Panc1 (cell line): ENCODE results near the gene ASCC2. TPM values are rescaled to one million over a fixed set of nuclear protein-coding genes. Genes with fewer than 3 reads are reported as not detected.

Source experiments
- ATAC-seq: fragments of 200-7000 bp; cut with Tn5 transposase; 2 replicates; pipeline ENCODE4 v1.9.1; 2020; ENCODE audit warnings: mild to moderate bottlenecking, moderate library complexity
- BruUV-seq: library from RNA; stranded (reverse); fragments of 400-500 nt; replicated peaks from 2 replicates; lab custom pipeline; 2021; lab: Mats Ljungman, UMichigan
- CTCF ChIA-PET: fragments of 300-600 bp; sonication (Branson Sonifier 250); formaldehyde crosslinking; loops from one replicate; lab custom pipeline; 2022; ENCODE audit warnings: antibody characterized with exemption; lab: Charles Lee
- POLR2A ChIA-PET: fragments of 300-600 bp; sonication (Branson Sonifier 250); formaldehyde crosslinking; loops from one replicate; lab custom pipeline; 2022; ENCODE audit warnings: antibody characterized with exemption; lab: Charles Lee
- DNase-seq: peaks from one replicate; pipeline ENCODE4 v3.0.0-alpha.2; 2010; ENCODE audit warnings: low read depth, low spot score
- H3K27ac ChIP-seq: 2 replicates; pipeline ENCODE4 v1.5.1; 2011; ENCODE audit warnings: mild to moderate bottlenecking, low read length, inconsistent platforms
- H3K27me3 ChIP-seq: fragments of 200-500 bp; sonication (Bioruptor generic); 2 replicates; pipeline ENCODE4 v1.6.0; 2014; ENCODE audit warnings: low read length, inconsistent platforms; ENCODE audit not compliant: control insufficient read depth, insufficient read depth
- H3K36me3 ChIP-seq: fragments of 200-500 bp; sonication (Bioruptor generic); 2 replicates; pipeline ENCODE4 v1.5.1; 2014; ENCODE audit warnings: inconsistent platforms, mild to moderate bottlenecking, low read length, moderate library complexity; ENCODE audit not compliant: control insufficient read depth, insufficient read depth
- H3K4me1 ChIP-seq: 2 replicates; pipeline ENCODE4 v1.5.1; 2011; ENCODE audit warnings: inconsistent platforms, mild to moderate bottlenecking, low read length, moderate library complexity; ENCODE audit not compliant: control insufficient read depth, insufficient read depth
- H3K4me3 ChIP-seq, 2 experiments: 2 replicates each; pipeline ENCODE4 v1.5.1; 2011 to 2012; ENCODE audit warnings: low read depth in 2 of 2, low read length in 2 of 2, mild to moderate bottlenecking in 2 of 2, inconsistent platforms in 1 of 2, moderate library complexity in 1 of 2
- H3K9me3 ChIP-seq: fragments of 200-500 bp; sonication (Bioruptor generic); 2 replicates; pipeline ENCODE4 v1.5.1; 2014; ENCODE audit warnings: low read depth, mild to moderate bottlenecking, inconsistent platforms, low read length, moderate library complexity; ENCODE audit not compliant: control insufficient read depth, insufficient read depth
- POLR2AphosphoS5 ChIP-seq: IDR thresholded peaks from 2 replicates; pipeline ENCODE4 v1.6.1; 2012; ENCODE audit warnings: mild to moderate bottlenecking, low read depth, low read length, moderate library complexity
- SIN3A ChIP-seq: IDR thresholded peaks from 2 replicates; pipeline ENCODE4 v1.6.1; 2012; ENCODE audit warnings: low read depth, mild to moderate bottlenecking, low read length, moderate library complexity, borderline replicate concordance; ENCODE audit not compliant: insufficient read depth
- TCF7L2 ChIP-seq: IDR thresholded peaks from 2 replicates; pipeline ENCODE4 v1.6.1; 2011; ENCODE audit warnings: mild to moderate bottlenecking, low read depth, low read length, inconsistent platforms
- in situ Hi-C: cut with HindIII; loops from 2 replicates; pipeline ENCODE4 v1.10.0; 2016; ENCODE audit warnings: low sequenced_read_pairs, low pct_unique_long_range_greater_than_20kb
- intact Hi-C: fragments of 100-400 bp; cut with micrococcal nuclease; formaldehyde crosslinking; loops from one replicate; pipeline ENCODE4 v1.10.0; 2022; ENCODE audit not compliant: unreplicated experiment
- total RNA-seq: library from RNA; stranded (reverse); gene quantifications from one replicate; pipeline ENCODE4 v1.2.1, GENCODE V29; 2021; ENCODE audit not compliant: unreplicated experiment
- TF ChIP-seq, protein P1 (sequence below): fragments of 450-650 bp; IDR thresholded peaks from 2 replicates; pipeline ENCODE4 v1.5.1; 2017; ENCODE audit warnings: mild to moderate bottlenecking
- TF ChIP-seq, protein P2 (sequence below), 2 experiments: IDR thresholded peaks; 2 replicates each; pipeline ENCODE4 v1.6.1; 2011 to 2012; ENCODE audit warnings: low read depth in 2 of 2, control low read depth in 1 of 2, low read length in 1 of 2, mild to moderate bottlenecking in 1 of 2, moderate library complexity in 1 of 2; ENCODE audit not compliant: insufficient read depth in 1 of 2

Gene ASCC2
- total RNA-seq, 1 experiment from 2014 or later = 52.0 TPM

DNA sequence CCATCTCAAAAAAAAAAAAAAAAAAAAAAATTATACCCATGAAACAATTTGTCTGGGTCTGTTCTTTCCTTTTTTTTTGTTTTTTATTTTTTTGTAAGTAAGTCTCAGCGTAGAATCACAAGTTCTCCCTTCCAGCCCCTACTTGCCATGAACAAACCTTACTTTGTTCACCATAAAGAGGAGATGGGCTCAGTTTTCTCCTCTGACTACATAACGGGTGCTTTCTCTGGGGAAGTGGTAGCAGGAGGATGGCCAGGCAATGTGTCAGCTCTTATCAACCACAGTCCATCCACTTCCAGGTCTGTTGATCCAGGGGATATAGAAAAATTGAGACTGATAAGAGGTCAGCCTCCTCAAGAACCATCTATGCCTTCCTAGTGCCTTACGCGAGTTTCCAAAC is 11.0 kb downstream of the ASCC2 start:
- in situ Hi-C loops (no loop called here), intact Hi-C loops (no loop called here)
- H3K27me3 ChIP-seq = no peaks in the 10 kb centered on the region
- H3K4me3 ChIP-seq = no peak overlapping the region
- no peaks in the 10 kb centered on the region for H3K4me1 ChIP-seq
- TF ChIP-seq POLR2AphosphoS5 (no peak), TCF7L2 (no peak), SIN3A (no peak)
- TF ChIP-seq, protein P1, sequence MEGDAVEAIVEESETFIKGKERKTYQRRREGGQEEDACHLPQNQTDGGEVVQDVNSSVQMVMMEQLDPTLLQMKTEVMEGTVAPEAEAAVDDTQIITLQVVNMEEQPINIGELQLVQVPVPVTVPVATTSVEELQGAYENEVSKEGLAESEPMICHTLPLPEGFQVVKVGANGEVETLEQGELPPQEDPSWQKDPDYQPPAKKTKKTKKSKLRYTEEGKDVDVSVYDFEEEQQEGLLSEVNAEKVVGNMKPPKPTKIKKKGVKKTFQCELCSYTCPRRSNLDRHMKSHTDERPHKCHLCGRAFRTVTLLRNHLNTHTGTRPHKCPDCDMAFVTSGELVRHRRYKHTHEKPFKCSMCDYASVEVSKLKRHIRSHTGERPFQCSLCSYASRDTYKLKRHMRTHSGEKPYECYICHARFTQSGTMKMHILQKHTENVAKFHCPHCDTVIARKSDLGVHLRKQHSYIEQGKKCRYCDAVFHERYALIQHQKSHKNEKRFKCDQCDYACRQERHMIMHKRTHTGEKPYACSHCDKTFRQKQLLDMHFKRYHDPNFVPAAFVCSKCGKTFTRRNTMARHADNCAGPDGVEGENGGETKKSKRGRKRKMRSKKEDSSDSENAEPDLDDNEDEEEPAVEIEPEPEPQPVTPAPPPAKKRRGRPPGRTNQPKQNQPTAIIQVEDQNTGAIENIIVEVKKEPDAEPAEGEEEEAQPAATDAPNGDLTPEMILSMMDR = no peak
- TF ChIP-seq, protein P2, sequence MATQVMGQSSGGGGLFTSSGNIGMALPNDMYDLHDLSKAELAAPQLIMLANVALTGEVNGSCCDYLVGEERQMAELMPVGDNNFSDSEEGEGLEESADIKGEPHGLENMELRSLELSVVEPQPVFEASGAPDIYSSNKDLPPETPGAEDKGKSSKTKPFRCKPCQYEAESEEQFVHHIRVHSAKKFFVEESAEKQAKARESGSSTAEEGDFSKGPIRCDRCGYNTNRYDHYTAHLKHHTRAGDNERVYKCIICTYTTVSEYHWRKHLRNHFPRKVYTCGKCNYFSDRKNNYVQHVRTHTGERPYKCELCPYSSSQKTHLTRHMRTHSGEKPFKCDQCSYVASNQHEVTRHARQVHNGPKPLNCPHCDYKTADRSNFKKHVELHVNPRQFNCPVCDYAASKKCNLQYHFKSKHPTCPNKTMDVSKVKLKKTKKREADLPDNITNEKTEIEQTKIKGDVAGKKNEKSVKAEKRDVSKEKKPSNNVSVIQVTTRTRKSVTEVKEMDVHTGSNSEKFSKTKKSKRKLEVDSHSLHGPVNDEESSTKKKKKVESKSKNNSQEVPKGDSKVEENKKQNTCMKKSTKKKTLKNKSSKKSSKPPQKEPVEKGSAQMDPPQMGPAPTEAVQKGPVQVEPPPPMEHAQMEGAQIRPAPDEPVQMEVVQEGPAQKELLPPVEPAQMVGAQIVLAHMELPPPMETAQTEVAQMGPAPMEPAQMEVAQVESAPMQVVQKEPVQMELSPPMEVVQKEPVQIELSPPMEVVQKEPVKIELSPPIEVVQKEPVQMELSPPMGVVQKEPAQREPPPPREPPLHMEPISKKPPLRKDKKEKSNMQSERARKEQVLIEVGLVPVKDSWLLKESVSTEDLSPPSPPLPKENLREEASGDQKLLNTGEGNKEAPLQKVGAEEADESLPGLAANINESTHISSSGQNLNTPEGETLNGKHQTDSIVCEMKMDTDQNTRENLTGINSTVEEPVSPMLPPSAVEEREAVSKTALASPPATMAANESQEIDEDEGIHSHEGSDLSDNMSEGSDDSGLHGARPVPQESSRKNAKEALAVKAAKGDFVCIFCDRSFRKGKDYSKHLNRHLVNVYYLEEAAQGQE (IDR thresholded peaks at IDR 0.05; ENCODE audit: insufficient read depth in 1 of 2, low read depth in 2 of 2, low read length in 1 of 2) = no peak
- ATAC-seq (no peak), DNase-seq (no peak)
- BruUV-seq = no TSS peak
- no peaks in the 10 kb centered on the region for H3K9me3 ChIP-seq
- CTCF ChIA-PET = no interaction called here
- POLR2A ChIA-PET = no interaction called here
- H3K36me3 ChIP-seq = no peaks in the 10 kb centered on the region
- H3K27ac ChIP-seq = no peak overlapping the region

DNA sequence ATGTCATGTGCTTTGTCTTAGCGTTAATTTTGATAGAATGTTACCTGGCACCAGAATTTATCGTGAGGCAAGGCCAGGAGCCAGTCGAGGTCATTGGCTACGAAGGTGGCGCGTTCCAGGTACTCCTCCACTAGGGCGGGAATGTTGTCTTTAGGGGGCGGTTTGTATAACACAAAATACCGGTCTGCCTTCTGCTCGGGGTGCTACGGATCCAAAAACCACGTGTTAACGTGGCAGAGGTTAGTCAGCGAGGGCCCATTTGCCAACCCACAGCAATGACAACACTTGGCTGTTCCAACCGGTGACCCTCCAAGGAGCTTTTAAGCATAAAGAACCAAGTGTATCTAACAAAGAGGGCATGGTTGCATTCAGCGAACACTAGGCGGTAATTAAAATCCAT is 12.5 kb downstream of the ASCC2 start:
- intact Hi-C loops = no loop called here
- DNase-seq (no peak), ATAC-seq (no peak)
- H3K36me3 ChIP-seq = no peaks in the 10 kb centered on the region
- POLR2A ChIA-PET = no interaction called here
- H3K27ac ChIP-seq = no peak overlapping the region
- H3K4me1 ChIP-seq = no peaks in the 10 kb centered on the region
- TF ChIP-seq POLR2AphosphoS5 = no peak
- TF ChIP-seq, protein P2 (IDR thresholded peaks at IDR 0.05; ENCODE audit: insufficient read depth in 1 of 2, low read depth in 2 of 2, low read length in 1 of 2) = no peak
- TF ChIP-seq SIN3A = no peak
- TF ChIP-seq, protein P1 = no peak
- no peak for TF ChIP-seq TCF7L2
- CTCF ChIA-PET = no interaction called here
- H3K27me3 ChIP-seq = no peaks in the 10 kb centered on the region
- no peaks in the 10 kb centered on the region for H3K9me3 ChIP-seq
- no TSS peak for BruUV-seq
- H3K4me3 ChIP-seq = no peak overlapping the region
- in situ Hi-C loops = no loop called here
